MM.1S (cell line): ENCODE measurements around the gene SNX24.

Source experiments
- EZH2phosphoT487 ChIP-seq: fragments of 300-600 bp; sonication (generic); IDR thresholded peaks from 2 replicates; pipeline ENCODE4 v1.6.1; 2018; ENCODE audit warnings: antibody characterized with exemption, low read length
- TF ChIP-seq, protein P1 (sequence below): fragments of 300-600 bp; sonication (generic); IDR thresholded peaks from 2 replicates; pipeline ENCODE4 v1.5.1; 2016; ENCODE audit warnings: antibody characterized with exemption, low read length, mixed read lengths

DNA sequence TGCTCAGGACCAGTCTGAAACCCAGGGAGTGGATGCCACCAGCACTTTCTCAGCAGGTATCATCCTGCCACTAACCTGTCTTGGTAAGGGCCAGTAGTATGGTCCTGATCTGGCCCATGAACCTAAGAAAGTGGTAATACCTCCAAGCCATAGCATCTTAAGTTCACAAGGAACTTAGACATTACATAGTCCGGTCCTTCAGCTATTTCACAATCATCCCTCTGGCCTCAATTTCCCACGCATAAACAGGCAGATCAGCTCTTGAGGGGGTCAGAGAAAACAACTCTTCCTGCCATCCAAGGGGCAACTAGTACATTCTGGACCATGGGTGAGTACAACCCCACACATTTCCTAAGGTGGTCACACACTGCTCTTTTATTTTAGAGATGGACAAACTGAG is 102.9 kb downstream of the SNX24 start:
- TF ChIP-seq, protein P1, sequence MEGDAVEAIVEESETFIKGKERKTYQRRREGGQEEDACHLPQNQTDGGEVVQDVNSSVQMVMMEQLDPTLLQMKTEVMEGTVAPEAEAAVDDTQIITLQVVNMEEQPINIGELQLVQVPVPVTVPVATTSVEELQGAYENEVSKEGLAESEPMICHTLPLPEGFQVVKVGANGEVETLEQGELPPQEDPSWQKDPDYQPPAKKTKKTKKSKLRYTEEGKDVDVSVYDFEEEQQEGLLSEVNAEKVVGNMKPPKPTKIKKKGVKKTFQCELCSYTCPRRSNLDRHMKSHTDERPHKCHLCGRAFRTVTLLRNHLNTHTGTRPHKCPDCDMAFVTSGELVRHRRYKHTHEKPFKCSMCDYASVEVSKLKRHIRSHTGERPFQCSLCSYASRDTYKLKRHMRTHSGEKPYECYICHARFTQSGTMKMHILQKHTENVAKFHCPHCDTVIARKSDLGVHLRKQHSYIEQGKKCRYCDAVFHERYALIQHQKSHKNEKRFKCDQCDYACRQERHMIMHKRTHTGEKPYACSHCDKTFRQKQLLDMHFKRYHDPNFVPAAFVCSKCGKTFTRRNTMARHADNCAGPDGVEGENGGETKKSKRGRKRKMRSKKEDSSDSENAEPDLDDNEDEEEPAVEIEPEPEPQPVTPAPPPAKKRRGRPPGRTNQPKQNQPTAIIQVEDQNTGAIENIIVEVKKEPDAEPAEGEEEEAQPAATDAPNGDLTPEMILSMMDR = no peak
- TF ChIP-seq EZH2phosphoT487 = no peak
